Putamen (tissue), 1 donor: Measurements from ENCODE around the gene HBEGF.

Experiments used
- DNase-seq: peaks from one replicate; pipeline ENCODE4 v3.0.0-alpha.2; 2016; ENCODE audit warnings: low spot score

The HBEGF gene

GRCh38 chr5:140346348-140347221, at the start of gene HBEGF:
Gene HBEGF, minus strand, starts transcription at chr5:140346603. Its CDS starts 275 bp downstream, at chr5:140346328.
- peak; percentile 87 for DNase-seq

GRCh38 chr5:140393738-140394137, 47.3 kb upstream of the HBEGF start:
- no peak for DNase-seq

DNA sequence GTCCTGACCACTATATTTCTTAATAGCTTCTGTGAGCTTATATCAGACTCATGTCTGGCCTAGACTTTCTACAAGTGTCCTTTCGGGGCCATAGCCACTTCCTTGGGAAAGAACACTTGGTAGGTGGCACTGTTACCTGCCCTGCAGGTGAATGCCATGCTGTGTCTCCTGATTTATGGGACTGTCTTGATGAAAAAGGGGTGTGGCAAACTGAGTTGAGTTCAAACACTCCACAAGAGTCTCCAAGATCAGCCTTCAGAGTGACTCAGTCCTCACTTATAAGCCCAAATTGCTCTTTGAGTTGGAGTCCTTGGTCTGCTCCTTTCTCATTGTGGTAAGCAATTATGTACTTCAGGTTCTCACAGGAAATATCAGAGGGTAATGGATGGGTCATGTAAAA, 45.3 kb upstream of the HBEGF start:
- DNase-seq, result no peak

DNA sequence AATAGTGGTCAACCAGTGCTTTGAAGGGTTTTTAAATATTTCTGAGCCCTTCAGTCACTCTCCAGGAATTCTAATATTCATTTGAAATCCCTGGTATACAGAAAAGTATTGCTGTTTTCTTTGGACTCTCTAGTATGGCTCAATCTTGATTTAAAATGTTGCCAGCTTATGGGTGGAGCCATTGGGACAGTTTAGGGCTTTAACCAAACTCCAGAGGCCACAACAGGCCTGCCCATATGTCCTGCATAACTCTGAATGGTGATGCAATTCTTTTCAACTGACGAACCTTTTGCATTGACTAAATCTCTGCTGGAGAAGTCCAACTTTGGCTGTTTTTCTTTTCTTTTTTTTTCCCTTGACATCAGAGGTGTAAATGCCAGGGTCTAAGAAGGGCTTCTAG, 44.9 kb upstream of the HBEGF start:
- DNase-seq, result no peak

GRCh38 chr5:140388052-140388451, 41.6 kb upstream of the HBEGF start:
- DNase-seq, result no peak

GRCh38 chr5:140383300-140383699, 36.9 kb upstream of the HBEGF start:
- no peak for DNase-seq

DNA sequence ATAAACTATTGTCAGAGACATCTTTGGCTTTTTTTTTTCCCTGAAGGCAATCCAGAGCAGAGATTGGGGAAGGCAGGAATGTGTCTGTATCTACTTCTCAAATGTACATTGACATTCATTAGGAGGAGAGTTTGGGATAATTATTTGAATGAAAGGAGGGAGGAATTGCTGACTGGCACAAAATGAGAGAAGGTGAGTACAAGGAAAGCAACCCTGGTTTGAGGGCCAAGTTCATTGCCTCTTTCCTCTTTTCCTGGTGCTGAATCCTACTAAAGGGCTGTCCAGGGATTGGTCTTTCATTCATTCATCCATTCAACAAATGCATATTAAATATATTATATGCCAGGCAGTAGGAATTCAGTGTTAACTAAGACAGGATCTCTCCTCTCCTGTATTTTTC, 36.5 kb upstream of the HBEGF start:
- DNase-seq, result no peak

- no peak for DNase-seq
These were observed 35.6 kb upstream of the HBEGF start for GRCh38 chr5:140381972-140382371.

DNA sequence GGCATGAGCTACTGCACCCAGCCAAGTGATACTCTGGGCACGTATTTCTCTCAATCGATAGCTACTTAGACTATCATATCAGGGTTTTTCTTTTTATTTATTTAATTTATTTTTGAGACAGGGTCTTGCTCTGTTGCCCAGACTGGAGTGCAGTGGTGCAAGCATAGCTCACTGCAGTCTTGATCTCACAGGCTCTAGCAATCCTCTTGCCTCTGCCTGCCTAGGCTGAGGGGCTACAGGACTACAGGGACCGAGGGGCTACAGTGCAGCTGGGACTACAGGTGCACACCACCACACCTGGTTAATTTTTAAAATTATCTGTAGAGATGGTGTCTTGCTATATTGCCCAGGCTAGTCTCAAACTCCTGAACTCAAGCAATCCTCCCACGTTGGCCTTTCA, 34.9 kb upstream of the HBEGF start:
- no peak for DNase-seq

GRCh38 chr5:140372971-140373487, 26.6 kb upstream of the HBEGF start:
- DNase-seq, result peak; percentile 66

DNA sequence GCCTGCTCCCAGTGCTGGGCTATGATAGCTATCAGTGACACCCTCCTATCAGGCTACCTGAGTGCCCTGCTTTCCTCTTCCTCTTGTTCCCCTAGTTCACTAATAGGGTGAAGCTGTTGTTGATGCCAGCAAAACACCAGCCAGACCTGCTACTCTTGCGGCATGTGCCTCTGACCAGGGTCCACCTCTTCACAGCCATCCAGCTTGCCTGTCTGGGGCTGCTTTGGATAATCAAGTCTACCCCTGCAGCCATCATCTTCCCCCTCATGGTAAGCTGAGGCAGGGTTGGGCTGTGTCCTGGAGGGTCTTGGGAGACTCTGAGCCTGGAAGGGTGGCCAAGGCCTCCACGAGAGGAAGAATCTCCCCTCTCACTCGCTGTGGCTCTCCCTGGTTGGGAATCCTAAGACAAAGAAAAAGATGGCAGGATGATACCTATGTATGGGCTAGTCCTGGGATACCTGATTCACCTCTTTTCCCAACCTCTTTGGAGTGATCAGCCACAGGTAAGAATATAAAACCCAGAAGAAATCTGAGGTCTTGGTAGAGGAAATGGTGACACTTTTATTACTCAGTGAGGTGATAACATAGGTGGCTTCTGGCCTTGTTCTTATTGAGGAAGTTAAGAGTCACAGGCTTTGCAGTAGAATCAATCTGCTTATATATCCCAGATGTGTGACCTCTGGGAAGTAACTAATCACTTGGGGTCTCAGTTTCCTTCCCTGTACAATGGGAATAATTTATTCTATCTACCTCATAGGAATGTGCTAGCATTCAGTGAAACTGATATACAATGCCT, 25.2 kb upstream of the HBEGF start:
- DNase-seq, result no peak

- no peak for DNase-seq
These were observed 21.0 kb upstream of the HBEGF start for GRCh38 chr5:140367256-140368013.

DNA sequence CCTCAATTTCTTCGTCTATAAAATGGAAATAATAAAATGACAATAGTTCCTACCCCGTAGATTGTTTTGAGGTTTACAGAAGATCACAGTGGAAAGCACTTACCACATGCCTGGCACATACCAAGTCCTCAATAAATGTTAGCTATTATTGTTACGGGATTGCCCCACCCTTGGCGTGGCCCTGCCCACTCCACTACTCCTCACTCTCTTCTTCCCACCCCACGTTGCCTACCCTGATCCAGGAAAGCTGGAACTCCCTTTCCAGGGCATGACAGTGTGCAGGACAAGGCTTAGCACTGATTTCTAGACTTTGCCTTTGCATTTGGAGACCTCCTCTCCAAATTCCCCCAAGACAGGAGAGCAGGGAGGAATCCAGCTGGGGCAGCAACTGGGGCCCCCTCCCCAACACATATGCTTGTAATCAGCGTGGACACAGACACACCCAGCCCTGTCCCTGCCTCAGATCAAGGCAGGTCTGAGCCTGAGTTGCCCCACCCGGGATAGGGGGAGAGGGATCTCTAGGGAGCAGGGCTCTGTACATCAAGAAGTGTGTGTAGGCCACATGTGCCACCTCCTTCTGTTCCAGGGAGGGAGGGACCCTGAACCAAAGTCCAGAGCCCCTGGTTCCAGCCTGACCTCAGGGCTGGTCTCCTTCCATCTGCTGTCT, 20.3 kb upstream of the HBEGF start:
- no peak for DNase-seq

DNA sequence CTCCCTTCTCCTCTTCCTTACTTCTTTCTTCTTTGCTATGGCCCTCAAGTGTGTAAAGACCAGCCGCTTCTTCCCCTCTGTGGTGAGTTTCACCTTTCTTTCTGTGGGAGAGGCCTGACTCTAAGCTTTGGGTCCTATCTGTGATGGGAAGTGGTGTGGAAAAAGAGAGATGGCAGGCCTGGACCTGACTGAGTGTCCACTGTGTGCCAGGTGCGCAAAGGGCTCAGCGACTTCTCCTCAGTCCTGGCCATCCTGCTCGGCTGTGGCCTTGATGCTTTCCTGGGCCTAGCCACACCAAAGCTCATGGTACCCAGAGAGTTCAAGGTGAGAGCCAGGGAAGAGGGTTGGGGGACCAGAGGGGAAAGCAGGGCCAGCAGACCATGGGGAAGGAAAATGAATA, 19.5 kb upstream of the HBEGF start:
- no peak for DNase-seq

- DNase-seq, result no peak
These were observed 18.9 kb upstream of the HBEGF start for GRCh38 chr5:140365282-140365681.

GRCh38 chr5:140364472-140364765, 18.0 kb upstream of the HBEGF start:
- no peak for DNase-seq

GRCh38 chr5:140363631-140364471, 17.4 kb upstream of the HBEGF start:
- DNase-seq, result no peak

DNA sequence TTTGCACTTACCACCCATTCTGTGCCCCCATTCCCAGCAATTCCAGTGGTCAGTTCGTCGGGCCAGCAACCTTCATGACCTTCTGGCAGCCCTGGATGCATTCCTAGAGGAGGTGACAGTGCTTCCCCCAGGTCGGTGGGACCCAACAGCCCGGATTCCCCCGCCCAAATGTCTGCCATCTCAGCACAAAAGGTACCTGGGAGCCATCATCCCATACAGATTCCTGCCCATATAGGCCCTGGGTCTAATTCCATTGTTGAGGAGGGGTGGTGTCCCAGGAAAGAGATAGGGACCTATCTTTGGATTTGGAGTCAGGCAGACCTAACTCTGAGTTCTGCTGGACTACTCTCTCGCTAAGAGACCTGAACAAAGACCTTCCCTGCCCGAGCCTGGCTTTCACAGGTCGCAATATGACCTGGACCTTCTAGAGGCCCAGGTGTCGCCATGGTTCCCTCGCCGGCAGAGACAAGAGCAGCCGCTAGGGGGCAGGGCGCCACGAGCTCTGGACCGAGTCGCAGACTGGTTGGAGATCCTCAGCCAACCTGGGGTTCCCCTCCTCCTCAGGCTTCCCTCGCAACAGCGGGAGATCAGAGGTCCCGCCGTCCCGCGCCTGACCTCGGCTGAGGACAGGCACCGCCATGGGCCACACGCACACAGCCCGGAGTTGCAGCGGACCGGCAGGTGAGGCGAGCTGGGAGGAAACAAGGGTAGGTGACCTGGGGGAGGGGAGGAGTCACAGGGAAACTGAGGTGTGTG, 16.6 kb upstream of the HBEGF start:
- no peak for DNase-seq

DNA sequence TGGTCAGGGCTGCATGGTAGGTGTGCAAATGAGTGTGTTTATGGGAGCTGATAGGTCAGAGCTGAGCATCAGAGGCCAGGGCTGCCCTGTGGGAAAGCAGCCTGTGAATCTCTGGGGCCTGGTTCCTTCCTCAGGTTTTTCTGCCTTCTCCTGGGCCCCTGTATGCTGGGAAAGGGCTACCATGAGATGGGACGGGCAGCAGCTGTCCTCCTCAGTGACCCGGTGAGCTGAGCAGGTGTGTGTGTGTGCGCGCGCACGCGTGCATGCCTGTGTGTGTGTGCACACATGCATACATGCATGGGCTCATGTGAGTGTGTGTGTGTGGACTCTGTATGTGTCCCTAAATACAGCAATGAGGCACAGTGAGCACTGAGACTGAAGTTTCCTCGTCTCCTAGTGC, 15.9 kb upstream of the HBEGF start:
- no peak for DNase-seq

- no peak for DNase-seq
These were observed 15.5 kb upstream of the HBEGF start for GRCh38 chr5:140361901-140362300.
